Measurements from ENCODE around the gene VWA7.

Gene VWA7

GRCh38 chr6:31784098-31784925, 7.2 kb upstream of the VWA7 start:
- DNase-seq: no peak
- Mint-ChIP-seq H3K9me3 (no peaks in the 10 kb centered on the region), H3K36me3 (ENCODE audit: low read depth) (peaks cover 43% of the 10 kb centered on the region), H3K4me1 (no peaks in the 10 kb centered on the region), H3K4me3 (no peak overlapping the region), H3K27me3 (ENCODE audit: low read depth, poor library complexity) (no peaks in the 10 kb centered on the region), H3K27ac (peak overlapping the region; percentile 51)
- TF ChIP-seq CTCF (IDR thresholded peaks at IDR 0.05): no peak

GRCh38 chr6:31782126-31782855, 5.2 kb upstream of the VWA7 start:
- peaks cover 8% of the 10 kb centered on the region for H3K4me1 Mint-ChIP-seq
- H3K27ac Mint-ChIP-seq: peak overlapping the region; percentile 22
- no peak for DNase-seq
- H3K27me3 Mint-ChIP-seq (ENCODE audit: low read depth, poor library complexity): no peaks in the 10 kb centered on the region
- no peaks in the 10 kb centered on the region for H3K9me3 Mint-ChIP-seq
- H3K36me3 Mint-ChIP-seq (ENCODE audit: low read depth): peaks cover 32% of the 10 kb centered on the region
- no peak for TF ChIP-seq CTCF (IDR thresholded peaks at IDR 0.05)
- H3K4me3 Mint-ChIP-seq: no peak overlapping the region

- H3K4me3 Mint-ChIP-seq: no peak overlapping the region
- H3K27ac Mint-ChIP-seq: peak overlapping the region; percentile 68
- H3K4me1 Mint-ChIP-seq: peaks cover 14% of the 10 kb centered on the region
- no peak for TF ChIP-seq CTCF (IDR thresholded peaks at IDR 0.05)
- H3K36me3 Mint-ChIP-seq (ENCODE audit: low read depth): peaks cover 28% of the 10 kb centered on the region
- no peak for DNase-seq
- no peaks in the 10 kb centered on the region for H3K9me3 Mint-ChIP-seq
- no peaks in the 10 kb centered on the region for H3K27me3 Mint-ChIP-seq (ENCODE audit: low read depth, poor library complexity)
Measured at GRCh38 chr6:31781244-31782125, 4.4 kb upstream of the VWA7 start.

- H3K27me3 Mint-ChIP-seq (ENCODE audit: low read depth, poor library complexity): no peaks in the 10 kb centered on the region
- peaks cover 21% of the 10 kb centered on the region for H3K4me1 Mint-ChIP-seq
- no peaks in the 10 kb centered on the region for H3K9me3 Mint-ChIP-seq
- no peak for TF ChIP-seq CTCF (IDR thresholded peaks at IDR 0.05)
- peaks cover 23% of the 10 kb centered on the region for H3K36me3 Mint-ChIP-seq (ENCODE audit: low read depth)
- H3K4me3 Mint-ChIP-seq: no peak overlapping the region
- peak overlapping the region; percentile 68 for H3K27ac Mint-ChIP-seq
- no peak for DNase-seq
Measured at GRCh38 chr6:31780507-31781243, 3.5 kb upstream of the VWA7 start.

GRCh38 chr6:31779908-31780307, 2.8 kb upstream of the VWA7 start:
- TF ChIP-seq CTCF (IDR thresholded peaks at IDR 0.05): no peak
- Mint-ChIP-seq H3K36me3 (ENCODE audit: low read depth) (peaks cover 21% of the 10 kb centered on the region), H3K4me1 (peaks cover 27% of the 10 kb centered on the region), H3K4me3 (no peak overlapping the region), H3K27me3 (ENCODE audit: low read depth, poor library complexity) (no peaks in the 10 kb centered on the region), H3K27ac (no peak overlapping the region), H3K9me3 (no peaks in the 10 kb centered on the region)
- DNase-seq: no peak
